K562 (cell line): ENCODE results near the gene GAPDHS. TPM values are rescaled to one million over a fixed set of nuclear protein-coding genes. Genes with fewer than 3 reads are reported as not detected.

ENCODE experiments used
- ATF1 ChIP-seq, 2 experiments: fragments of 450-650 bp in 1 of 2; IDR thresholded peaks; 2 replicates each; pipeline ENCODE4 v1.6.1; 2016; ENCODE audit warnings: missing compliant biosample characterization in 1 of 2, missing genetic modification characterization in 1 of 2
- CCAR2 ChIP-seq: fragments of 200-400 bp; formaldehyde crosslinking; IDR thresholded peaks from 2 replicates; pipeline ENCODE4 v1.6.1; 2017; ENCODE audit warnings: mild to moderate bottlenecking, low read depth, low read length
- CEBPG ChIP-seq, 3 experiments: fragments of 200-800 bp in 1 of 3; sonication (Bioruptor generic) in 1 of 3; sonication (generic) in 1 of 3; formaldehyde crosslinking in 1 of 3; IDR thresholded peaks in 2 of 3; conservative IDR thresholded peaks in 1 of 3; 2 replicates each; pipeline versions ENCODE4 v1.6.1 to v1.8.0; 2016 to 2022; ENCODE audit warnings: missing compliant biosample characterization in 2 of 3, missing genetic modification characterization in 2 of 3, mild to moderate bottlenecking in 1 of 3, missing genetic modification reagents in 1 of 3
- CREM ChIP-seq: IDR thresholded peaks from 2 replicates; pipeline ENCODE4 v1.6.1; 2014; ENCODE audit warnings: antibody characterized with exemption, low read depth
- ETV6 ChIP-seq, 3 experiments: fragments of 150-350 bp in 1 of 3; sonication (generic) in 1 of 3; formaldehyde crosslinking in 1 of 3; IDR thresholded peaks; 2 replicates each; pipeline versions ENCODE4 v1.6.1 to v1.8.0; 2014 to 2022; ENCODE audit warnings: borderline replicate concordance in 2 of 3, low read depth in 2 of 3, antibody characterized with exemption in 1 of 3, low read length in 1 of 3, mild to moderate bottlenecking in 1 of 3, missing genetic modification reagents in 1 of 3
- FOSL1 ChIP-seq: fragments of 200-800 bp; sonication (Bioruptor generic); conservative IDR thresholded peaks from 2 replicates; pipeline ENCODE4 v1.6.1; 2016; ENCODE audit warnings: missing genetic modification characterization, missing compliant biosample characterization
- FOXP1 ChIP-seq: sonication (generic); formaldehyde crosslinking; IDR thresholded peaks from 2 replicates; pipeline ENCODE4 v1.8.0; 2022; ENCODE audit warnings: mild to moderate bottlenecking, missing genetic modification reagents
- FUS ChIP-seq: fragments of 200-400 bp; formaldehyde crosslinking; optimal IDR thresholded peaks from 2 replicates; pipeline ENCODE3; 2017; ENCODE audit warnings: low read depth, low read length
- GABPB2 ChIP-seq: fragments of 250-450 bp; sonication (Bioruptor Pico); conservative IDR thresholded peaks from 2 replicates; pipeline ENCODE4 v1.5.1; 2021; ENCODE audit warnings: mild to moderate bottlenecking
- HDAC2 ChIP-seq: fragments of 450-650 bp; IDR thresholded peaks from 2 replicates; pipeline ENCODE4 v1.6.1; 2016; ENCODE audit warnings: mild to moderate bottlenecking
- MEF2A ChIP-seq: IDR thresholded peaks from 2 replicates; pipeline ENCODE4 v1.6.1; 2011; ENCODE audit warnings: low read depth, mild to moderate bottlenecking, low read length, moderate library complexity; ENCODE audit not compliant: control insufficient read depth
- MTA1 ChIP-seq: fragments of 450-650 bp; IDR thresholded peaks from 2 replicates; pipeline ENCODE4 v1.6.1; 2017; ENCODE audit warnings: borderline replicate concordance
- NEUROD1 ChIP-seq: fragments of 150-350 bp; IDR thresholded peaks from 2 replicates; pipeline ENCODE4 v1.6.1; 2014; ENCODE audit warnings: borderline replicate concordance, low read length, low read depth; ENCODE audit not compliant: partially characterized antibody
- NRF1 ChIP-seq, 2 experiments: fragments of 450-650 bp; IDR thresholded peaks in 1 of 2; conservative IDR thresholded peaks in 1 of 2; 2 replicates each; pipeline ENCODE4 v1.6.1; 2014; ENCODE audit warnings: mild to moderate bottlenecking in 2 of 2
- RBM25 ChIP-seq: fragments of 200-400 bp; formaldehyde crosslinking; IDR thresholded peaks from 2 replicates; pipeline ENCODE4 v1.6.1; 2018; ENCODE audit warnings: low read length, low read depth, moderate library complexity; ENCODE audit not compliant: severe bottlenecking
- TCF7 ChIP-seq: sonication (generic); IDR thresholded peaks from 2 replicates; pipeline ENCODE4 v1.6.1; 2016; ENCODE audit warnings: antibody characterized with exemption, borderline replicate concordance
- polyA plus RNA-seq, 8 experiments: library from polyadenylated mRNA; depleted of rRNA in 4 of 8; stranded (reverse) in 5 of 8; unstranded in 3 of 8; fragments of >200 nt; fragmentation: Nextera tagmentation in 2 of 8; fragmentation: Illumina TruSeq in 1 of 8; extraction: Ambion mirVana in 2 of 8; extraction: Trizol in 1 of 8; gene quantifications; 2 replicates each; pipeline versions ENCODE4 v1.2.1 to v1.2.3, GENCODE V29; 2011 to 2014; ENCODE audit warnings: inconsistent platforms in 1 of 8, missing spikeins in 1 of 8
- total RNA-seq, 7 experiments: library from RNA; depleted of rRNA in 6 of 7; stranded (reverse); fragments of >200 nt in 6 of 7; fragmentation: Illumina TruSeq in 2 of 7; extraction: Trizol in 2 of 7; gene quantifications; 2 replicates each; pipeline versions ENCODE4 v1.2.1 to v1.2.3, GENCODE V29; 2011 to 2021; ENCODE audit warnings: low replicate concordance in 1 of 7
- TF ChIP-seq, protein P1 (sequence below): fragments of 250-450 bp; sonication (Bioruptor Pico); IDR thresholded peaks from 2 replicates; pipeline ENCODE4 v1.5.0; 2022; ENCODE audit warnings: mild to moderate bottlenecking
- TF ChIP-seq, protein P2 (sequence below): sonication (generic); formaldehyde crosslinking; IDR thresholded peaks from 2 replicates; pipeline ENCODE4 v1.8.0; 2022; ENCODE audit warnings: missing genetic modification reagents, mild to moderate bottlenecking, borderline replicate concordance
- TF ChIP-seq, protein P3 (sequence below): fragments of 450-650 bp; IDR thresholded peaks from 2 replicates; pipeline ENCODE4 v1.6.1; 2014; ENCODE audit warnings: low read depth, mild to moderate bottlenecking, moderate library complexity, borderline replicate concordance
- TF ChIP-seq, protein P4 (sequence below): fragments of 450-650 bp; IDR thresholded peaks from 2 replicates; pipeline ENCODE4 v1.6.1; 2016; ENCODE audit warnings: antibody characterized with exemption

GAPDHS gene
- total and polyA plus RNA-seq, 9 of the 15 experiments (the other 6 are each of a cell fraction or from before 2014, with no cell fraction given), result 0.08 to 0.12 TPM; not detected in 7

DNA sequence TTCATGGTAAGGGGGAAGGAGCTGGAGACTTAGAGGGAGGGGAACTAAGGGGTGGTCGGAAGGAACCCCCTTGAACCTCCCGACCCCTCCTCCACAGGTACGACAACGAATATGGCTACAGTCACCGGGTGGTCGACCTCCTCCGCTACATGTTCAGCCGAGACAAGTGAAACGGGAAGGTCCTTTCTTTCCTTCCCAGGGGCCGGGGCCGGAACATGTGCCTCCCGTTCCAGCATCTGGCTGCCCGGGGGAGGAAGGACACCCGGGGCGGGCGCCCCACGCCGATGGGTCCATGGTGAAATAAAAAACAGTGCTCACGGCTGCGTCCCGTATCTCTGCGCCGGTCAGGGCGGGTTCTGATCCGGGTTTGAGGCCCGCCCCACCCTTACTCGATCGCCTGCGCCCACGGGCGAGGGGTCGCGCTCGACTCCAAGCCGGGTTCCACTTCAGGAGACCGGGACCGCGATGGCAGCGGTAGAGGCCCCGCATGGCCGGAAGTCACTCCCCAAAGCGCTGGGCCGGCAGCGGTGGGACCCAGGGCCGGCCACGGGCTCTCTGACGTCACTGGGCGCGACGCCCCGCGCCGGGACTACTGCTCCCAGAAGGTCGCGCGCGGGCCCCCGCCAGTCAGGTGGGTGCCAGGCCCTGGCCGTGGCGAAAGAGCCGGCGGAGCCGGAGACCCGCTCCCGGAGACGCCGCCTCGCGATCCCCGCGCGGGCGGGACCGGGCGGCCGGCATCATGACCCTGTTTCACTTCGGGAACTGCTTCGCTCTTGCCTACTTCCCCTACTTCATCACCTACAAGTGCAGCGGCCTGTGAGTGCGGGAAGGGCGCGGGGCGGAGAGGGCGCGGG, 12.0 kb downstream of the GAPDHS start, which contains the start of gene TMEM147 (continued):
- TF ChIP-seq ATF1 (CRISPR knock-in tag; IDR thresholded peaks at IDR 0.05), result peak; percentile 85
- peak; percentile 99 for TF ChIP-seq ATF1 (tag; IDR thresholded peaks at IDR 0.05)
- TF ChIP-seq HDAC2, result peak; percentile 25
- peak; percentile 97 for TF ChIP-seq MTA1
- TF ChIP-seq NRF1 (conservative IDR thresholded peaks at IDR 0.05 in 1 of 2, IDR thresholded peaks at IDR 0.05 in 1 of 2), result peak; percentile 77 to 79
- TF ChIP-seq FOSL1 (tag), result no peak
- no peak for TF ChIP-seq ETV6 (IDR thresholded peaks at IDR 0.05; ENCODE audit: borderline replicate concordance in 1 of 2, low read depth in 2 of 2, low read length in 1 of 2)
- TF ChIP-seq ETV6 (CRISPR knock-in tag; IDR thresholded peaks at IDR 0.05; ENCODE audit: borderline replicate concordance), result no peak
- no peak for TF ChIP-seq RBM25
- TF ChIP-seq MEF2A, result no peak
- TF ChIP-seq, protein P1, sequence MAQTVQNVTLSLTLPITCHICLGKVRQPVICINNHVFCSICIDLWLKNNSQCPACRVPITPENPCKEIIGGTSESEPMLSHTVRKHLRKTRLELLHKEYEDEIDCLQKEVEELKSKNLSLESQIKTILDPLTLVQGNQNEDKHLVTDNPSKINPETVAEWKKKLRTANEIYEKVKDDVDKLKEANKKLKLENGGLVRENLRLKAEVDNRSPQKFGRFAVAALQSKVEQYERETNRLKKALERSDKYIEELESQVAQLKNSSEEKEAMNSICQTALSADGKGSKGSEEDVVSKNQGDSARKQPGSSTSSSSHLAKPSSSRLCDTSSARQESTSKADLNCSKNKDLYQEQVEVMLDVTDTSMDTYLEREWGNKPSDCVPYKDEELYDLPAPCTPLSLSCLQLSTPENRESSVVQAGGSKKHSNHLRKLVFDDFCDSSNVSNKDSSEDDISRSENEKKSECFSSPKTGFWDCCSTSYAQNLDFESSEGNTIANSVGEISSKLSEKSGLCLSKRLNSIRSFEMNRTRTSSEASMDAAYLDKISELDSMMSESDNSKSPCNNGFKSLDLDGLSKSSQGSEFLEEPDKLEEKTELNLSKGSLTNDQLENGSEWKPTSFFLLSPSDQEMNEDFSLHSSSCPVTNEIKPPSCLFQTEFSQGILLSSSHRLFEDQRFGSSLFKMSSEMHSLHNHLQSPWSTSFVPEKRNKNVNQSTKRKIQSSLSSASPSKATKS (CRISPR knock-in tag), result no peak
- TF ChIP-seq NEUROD1, result no peak
- no peak for TF ChIP-seq FUS
- no peak for TF ChIP-seq TCF7
- TF ChIP-seq, protein P2, sequence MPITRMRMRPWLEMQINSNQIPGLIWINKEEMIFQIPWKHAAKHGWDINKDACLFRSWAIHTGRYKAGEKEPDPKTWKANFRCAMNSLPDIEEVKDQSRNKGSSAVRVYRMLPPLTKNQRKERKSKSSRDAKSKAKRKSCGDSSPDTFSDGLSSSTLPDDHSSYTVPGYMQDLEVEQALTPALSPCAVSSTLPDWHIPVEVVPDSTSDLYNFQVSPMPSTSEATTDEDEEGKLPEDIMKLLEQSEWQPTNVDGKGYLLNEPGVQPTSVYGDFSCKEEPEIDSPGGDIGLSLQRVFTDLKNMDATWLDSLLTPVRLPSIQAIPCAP (CRISPR knock-in tag), result no peak
- TF ChIP-seq CEBPG (CRISPR knock-in tag; IDR thresholded peaks at IDR 0.05), result no peak
- peak in 1 of 2 experiments; percentile 48; a peak in 1 of 4 replicates for TF ChIP-seq CEBPG (tag; conservative IDR thresholded peaks at IDR 0.05 in 1 of 2, IDR thresholded peaks at IDR 0.05 in 1 of 2)
- TF ChIP-seq, protein P3, sequence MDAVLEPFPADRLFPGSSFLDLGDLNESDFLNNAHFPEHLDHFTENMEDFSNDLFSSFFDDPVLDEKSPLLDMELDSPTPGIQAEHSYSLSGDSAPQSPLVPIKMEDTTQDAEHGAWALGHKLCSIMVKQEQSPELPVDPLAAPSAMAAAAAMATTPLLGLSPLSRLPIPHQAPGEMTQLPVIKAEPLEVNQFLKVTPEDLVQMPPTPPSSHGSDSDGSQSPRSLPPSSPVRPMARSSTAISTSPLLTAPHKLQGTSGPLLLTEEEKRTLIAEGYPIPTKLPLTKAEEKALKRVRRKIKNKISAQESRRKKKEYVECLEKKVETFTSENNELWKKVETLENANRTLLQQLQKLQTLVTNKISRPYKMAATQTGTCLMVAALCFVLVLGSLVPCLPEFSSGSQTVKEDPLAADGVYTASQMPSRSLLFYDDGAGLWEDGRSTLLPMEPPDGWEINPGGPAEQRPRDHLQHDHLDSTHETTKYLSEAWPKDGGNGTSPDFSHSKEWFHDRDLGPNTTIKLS, result peak; percentile 83
- no peak for TF ChIP-seq GABPB2
- 0 out of 2 replicates have a peak, but pooled peaks have one; percentile 25 for TF ChIP-seq FOXP1
- peak; percentile 99 for TF ChIP-seq CREM
- TF ChIP-seq, protein P4, sequence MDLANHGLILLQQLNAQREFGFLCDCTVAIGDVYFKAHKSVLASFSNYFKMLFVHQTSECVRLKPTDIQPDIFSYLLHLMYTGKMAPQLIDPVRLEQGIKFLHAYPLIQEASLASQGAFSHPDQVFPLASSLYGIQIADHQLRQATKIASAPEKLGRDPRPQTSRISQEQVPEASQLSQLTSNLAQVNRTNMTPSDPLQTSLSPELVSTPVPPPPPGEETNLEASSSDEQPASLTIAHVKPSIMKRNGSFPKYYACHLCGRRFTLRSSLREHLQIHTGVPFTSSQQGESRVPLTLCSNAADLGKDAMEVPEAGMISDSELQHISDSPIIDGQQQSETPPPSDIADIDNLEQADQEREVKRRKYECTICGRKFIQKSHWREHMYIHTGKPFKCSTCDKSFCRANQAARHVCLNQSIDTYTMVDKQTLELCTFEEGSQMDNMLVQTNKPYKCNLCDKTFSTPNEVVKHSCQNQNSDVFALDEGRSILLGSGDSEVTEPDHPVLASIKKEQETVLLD, result no peak
- TF ChIP-seq CCAR2, result no peak
